ENCODE results near the gene KHDRBS2. TPM values are rescaled to one million over a fixed set of nuclear protein-coding genes. Genes with fewer than 3 reads are reported as not detected.
A peak's percentile ranks its signal among the peaks of the same experiment; 100 is the strongest.

Gene KHDRBS2
- total and polyA plus RNA-seq, 2 of the 13 experiments (the other 11 are each of a cell fraction or from before 2014, with no cell fraction given), result not detected

DNA sequence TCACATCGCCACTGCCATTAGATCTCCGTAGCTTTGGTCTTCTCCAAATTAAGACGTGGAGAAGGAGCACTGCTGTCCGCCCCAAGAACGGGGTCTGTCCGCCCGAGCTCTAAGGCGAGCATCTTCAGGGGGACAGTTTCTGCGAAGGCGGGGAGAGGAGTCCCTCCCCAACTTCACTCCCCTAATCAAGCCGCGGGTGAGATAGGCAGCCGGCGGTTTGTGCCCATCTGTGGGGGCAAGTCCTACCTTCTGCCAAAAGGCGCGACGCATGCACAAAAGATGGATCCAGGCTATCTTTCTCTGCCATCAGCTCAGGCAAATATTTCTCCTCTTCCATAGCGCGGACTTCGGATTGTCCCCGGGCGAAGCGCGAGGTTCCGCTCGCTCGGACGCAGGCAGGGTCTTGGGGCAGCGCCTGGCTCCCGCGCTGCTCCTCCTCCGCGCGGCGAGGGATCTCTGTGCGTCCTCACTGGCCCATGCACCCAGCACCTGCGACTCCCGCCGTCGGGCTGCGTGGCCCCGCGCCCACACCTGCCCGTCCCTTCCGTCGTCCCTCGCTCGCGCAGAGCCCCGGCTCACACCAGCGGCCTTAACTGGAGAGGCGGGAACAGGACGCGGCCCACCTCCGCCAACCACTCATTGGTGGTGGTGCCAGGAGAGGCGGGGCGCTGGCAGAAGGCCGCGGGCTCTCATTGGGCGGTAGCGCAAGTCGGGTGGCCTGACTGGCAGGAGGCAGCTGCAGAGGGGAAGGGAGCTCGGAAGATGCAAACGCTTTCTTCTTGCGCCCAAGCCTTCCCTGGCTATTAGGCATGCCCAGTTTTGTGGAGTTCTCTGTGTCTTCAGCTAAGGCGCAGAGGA lies at the start of gene KHDRBS2 (continued):
- TF ChIP-seq MYC (CRISPR knock-in tag; IDR thresholded peaks at IDR 0.05; ENCODE audit: borderline replicate concordance), result no peak
- no peak for TF ChIP-seq KAT7 (CRISPR knock-in tag; IDR thresholded peaks at IDR 0.05; ENCODE audit: borderline replicate concordance)
- no peak for TF ChIP-seq HIVEP1 (CRISPR knock-in tag; IDR thresholded peaks at IDR 0.05)
- no peak for TF ChIP-seq RFX5 (IDR thresholded peaks at IDR 0.05; ENCODE audit: low read depth, low read length)
- peak; percentile 95 for TF ChIP-seq SP4 (CRISPR knock-in tag; IDR thresholded peaks at IDR 0.05)
- TF ChIP-seq CREB1 (IDR thresholded peaks at IDR 0.05), result no peak
- no peak for TF ChIP-seq CREB1 (CRISPR knock-in tag; IDR thresholded peaks at IDR 0.05)
- no peak for TF ChIP-seq RXRB (CRISPR knock-in tag; IDR thresholded peaks at IDR 0.05; ENCODE audit: borderline replicate concordance)
- TF ChIP-seq DNMT1 (CRISPR knock-in tag; IDR thresholded peaks at IDR 0.05), result no peak
- TF ChIP-seq ZNF468 (CRISPR knock-in tag; IDR thresholded peaks at IDR 0.05), result no peak
- TF ChIP-seq MED1 (CRISPR knock-in tag; IDR thresholded peaks at IDR 0.05), result no peak
- no peak for TF ChIP-seq ATM (IDR thresholded peaks at IDR 0.05; ENCODE audit: borderline replicate concordance)
- TF ChIP-seq MXD3 (CRISPR knock-in tag; IDR thresholded peaks at IDR 0.05), result no peak
- no peak for TF ChIP-seq GMEB1 (CRISPR knock-in tag; IDR thresholded peaks at IDR 0.05; ENCODE audit: borderline replicate concordance)
- no peak for TF ChIP-seq ZBTB44 (CRISPR knock-in tag; IDR thresholded peaks at IDR 0.05)
- no peak for TF ChIP-seq ZNF317 (CRISPR knock-in tag; IDR thresholded peaks at IDR 0.05)
- TF ChIP-seq PAWR (CRISPR knock-in tag; IDR thresholded peaks at IDR 0.05; ENCODE audit: borderline replicate concordance), result no peak
- 0 out of 2 replicates have a peak, but pooled peaks have one; percentile 13 for TF ChIP-seq HOXA3 (CRISPR knock-in tag; IDR thresholded peaks at IDR 0.05)
- TF ChIP-seq, protein P1, sequence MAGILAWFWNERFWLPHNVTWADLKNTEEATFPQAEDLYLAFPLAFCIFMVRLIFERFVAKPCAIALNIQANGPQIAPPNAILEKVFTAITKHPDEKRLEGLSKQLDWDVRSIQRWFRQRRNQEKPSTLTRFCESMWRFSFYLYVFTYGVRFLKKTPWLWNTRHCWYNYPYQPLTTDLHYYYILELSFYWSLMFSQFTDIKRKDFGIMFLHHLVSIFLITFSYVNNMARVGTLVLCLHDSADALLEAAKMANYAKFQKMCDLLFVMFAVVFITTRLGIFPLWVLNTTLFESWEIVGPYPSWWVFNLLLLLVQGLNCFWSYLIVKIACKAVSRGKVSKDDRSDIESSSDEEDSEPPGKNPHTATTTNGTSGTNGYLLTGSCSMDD (CRISPR knock-in tag; IDR thresholded peaks at IDR 0.05), result no peak
- TF ChIP-seq SMAD3 (CRISPR knock-in tag; IDR thresholded peaks at IDR 0.05), result no peak
- no peak for TF ChIP-seq STAT5B (CRISPR knock-in tag; IDR thresholded peaks at IDR 0.05)
- no peak for TF ChIP-seq ZNF101 (CRISPR knock-in tag; IDR thresholded peaks at IDR 0.05; ENCODE audit: borderline replicate concordance, low read depth)
- TF ChIP-seq, protein P2, sequence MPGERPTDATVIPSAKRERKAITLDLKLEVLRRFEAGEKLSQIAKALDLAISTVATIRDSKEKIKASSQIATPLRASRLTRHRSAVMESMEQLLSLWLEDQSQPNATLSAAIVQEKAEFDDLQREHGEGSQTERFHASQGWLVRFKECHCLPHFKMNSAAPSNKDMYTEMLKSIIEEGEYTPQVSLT (CRISPR knock-in tag; IDR thresholded peaks at IDR 0.05; ENCODE audit: borderline replicate concordance, low read depth), result no peak
- no peak for TF ChIP-seq FOXO1 (CRISPR knock-in tag; IDR thresholded peaks at IDR 0.05)
- no peak for TF ChIP-seq MYNN (CRISPR knock-in tag; IDR thresholded peaks at IDR 0.05; ENCODE audit: low read depth)
- TF ChIP-seq KLF9 (CRISPR knock-in tag; IDR thresholded peaks at IDR 0.05; ENCODE audit: low read depth), result no peak
- no peak for TF ChIP-seq ZNF501 (CRISPR knock-in tag; IDR thresholded peaks at IDR 0.05)
- no peak for TF ChIP-seq SALL1 (CRISPR knock-in tag; IDR thresholded peaks at IDR 0.05)

Measured in HepG2 (cell line).